Measurements from ENCODE around the gene APOBEC2.
"Not testable (repeated sequence)": the region's sequence is repeated elsewhere in the genome, so short reads cannot be mapped to it uniquely, and the experiment has no call there.

APOBEC2 gene

DNA sequence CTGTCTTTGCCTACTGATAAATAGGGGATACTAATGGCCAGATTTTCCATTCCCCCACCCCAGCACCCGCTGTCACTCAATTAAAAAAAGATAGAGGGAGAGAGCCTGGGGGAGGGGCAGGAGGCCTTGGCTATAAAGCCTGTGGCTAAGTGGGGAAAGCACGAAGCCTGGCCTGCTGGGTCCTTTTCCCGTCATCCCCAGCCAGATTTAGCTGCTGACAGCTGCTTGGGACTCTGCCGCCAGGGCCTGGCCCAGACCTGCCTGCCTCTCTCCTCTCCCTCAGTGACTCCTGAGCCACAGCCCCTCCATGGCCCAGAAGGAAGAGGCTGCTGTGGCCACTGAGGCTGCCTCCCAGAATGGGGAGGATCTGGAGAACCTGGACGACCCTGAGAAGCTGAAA, at the start of gene APOBEC2:
APOBEC2 (plus strand) TSS at position 162 of the 400 bp plus-strand sequence; CDS start at position 308, 146 bp downstream.
- no peak for ATAC-seq
- TF ChIP-seq, protein P1, sequence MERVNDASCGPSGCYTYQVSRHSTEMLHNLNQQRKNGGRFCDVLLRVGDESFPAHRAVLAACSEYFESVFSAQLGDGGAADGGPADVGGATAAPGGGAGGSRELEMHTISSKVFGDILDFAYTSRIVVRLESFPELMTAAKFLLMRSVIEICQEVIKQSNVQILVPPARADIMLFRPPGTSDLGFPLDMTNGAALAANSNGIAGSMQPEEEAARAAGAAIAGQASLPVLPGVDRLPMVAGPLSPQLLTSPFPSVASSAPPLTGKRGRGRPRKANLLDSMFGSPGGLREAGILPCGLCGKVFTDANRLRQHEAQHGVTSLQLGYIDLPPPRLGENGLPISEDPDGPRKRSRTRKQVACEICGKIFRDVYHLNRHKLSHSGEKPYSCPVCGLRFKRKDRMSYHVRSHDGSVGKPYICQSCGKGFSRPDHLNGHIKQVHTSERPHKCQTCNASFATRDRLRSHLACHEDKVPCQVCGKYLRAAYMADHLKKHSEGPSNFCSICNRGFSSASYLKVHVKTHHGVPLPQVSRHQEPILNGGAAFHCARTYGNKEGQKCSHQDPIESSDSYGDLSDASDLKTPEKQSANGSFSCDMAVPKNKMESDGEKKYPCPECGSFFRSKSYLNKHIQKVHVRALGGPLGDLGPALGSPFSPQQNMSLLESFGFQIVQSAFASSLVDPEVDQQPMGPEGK (CRISPR knock-in tag; IDR thresholded peaks at IDR 0.05; ENCODE audit: borderline replicate concordance): no peak
- no peak for TF ChIP-seq TCF4 (CRISPR knock-in tag; IDR thresholded peaks at IDR 0.05; ENCODE audit: borderline replicate concordance)
- no peak for TF ChIP-seq RARB (CRISPR knock-in tag; IDR thresholded peaks at IDR 0.05)
- TF ChIP-seq OSR1 (CRISPR knock-in tag; IDR thresholded peaks at IDR 0.05): no peak
- no peak for TF ChIP-seq ESRRG (CRISPR knock-in tag; IDR thresholded peaks at IDR 0.05)
- no peak for TF ChIP-seq CSDC2 (CRISPR knock-in tag; IDR thresholded peaks at IDR 0.05)
- no peak for TF ChIP-seq PPARA (CRISPR knock-in tag; IDR thresholded peaks at IDR 0.05; ENCODE audit: borderline replicate concordance)
- TF ChIP-seq, protein P2, sequence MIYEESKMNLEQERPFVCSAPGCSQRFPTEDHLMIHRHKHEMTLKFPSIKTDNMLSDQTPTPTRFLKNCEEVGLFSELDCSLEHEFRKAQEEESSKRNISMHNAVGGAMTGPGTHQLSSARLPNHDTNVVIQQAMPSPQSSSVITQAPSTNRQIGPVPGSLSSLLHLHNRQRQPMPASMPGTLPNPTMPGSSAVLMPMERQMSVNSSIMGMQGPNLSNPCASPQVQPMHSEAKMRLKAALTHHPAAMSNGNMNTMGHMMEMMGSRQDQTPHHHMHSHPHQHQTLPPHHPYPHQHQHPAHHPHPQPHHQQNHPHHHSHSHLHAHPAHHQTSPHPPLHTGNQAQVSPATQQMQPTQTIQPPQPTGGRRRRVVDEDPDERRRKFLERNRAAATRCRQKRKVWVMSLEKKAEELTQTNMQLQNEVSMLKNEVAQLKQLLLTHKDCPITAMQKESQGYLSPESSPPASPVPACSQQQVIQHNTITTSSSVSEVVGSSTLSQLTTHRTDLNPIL (CRISPR knock-in tag; IDR thresholded peaks at IDR 0.05; ENCODE audit: low read depth): no peak

DNA sequence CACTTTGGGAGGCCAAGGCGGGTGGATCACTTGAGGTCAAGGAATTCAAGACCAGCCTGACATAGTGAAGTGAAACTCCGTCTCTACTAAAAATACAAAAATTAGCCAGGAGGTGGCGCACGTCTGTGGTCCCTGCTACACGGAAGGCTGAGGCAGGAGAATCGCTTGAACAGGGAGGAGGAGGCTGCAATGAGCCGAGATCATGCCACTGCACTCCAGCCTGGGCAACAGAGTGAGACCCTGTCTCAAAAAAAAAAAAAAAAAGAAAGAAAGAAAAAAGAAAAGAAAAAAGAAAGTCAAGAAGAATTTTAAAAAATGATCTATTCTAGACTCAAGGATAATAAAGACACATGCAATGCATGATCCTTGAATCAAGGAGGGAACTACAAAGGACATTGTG, 46.8 kb upstream of the APOBEC2 start:
- ATAC-seq: peak; percentile 98

DNA sequence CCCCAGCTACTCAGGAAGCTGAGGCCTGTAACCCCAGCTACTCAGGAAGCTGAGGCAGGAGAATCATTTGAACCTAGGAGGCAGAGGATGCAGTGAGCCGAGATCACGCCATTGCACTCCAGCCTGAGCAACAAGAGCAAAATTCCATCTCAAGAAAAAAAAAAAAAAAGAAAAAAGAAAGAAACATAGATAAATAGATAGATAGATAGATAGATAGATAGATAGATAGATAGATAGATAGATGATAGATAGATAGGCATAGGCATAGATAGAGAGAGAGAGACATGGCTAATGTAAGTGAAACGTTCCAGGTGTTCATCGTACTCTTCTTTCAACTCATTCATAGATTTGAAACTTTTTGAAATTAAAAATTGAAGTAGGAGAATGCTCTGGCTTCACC, 46.0 kb upstream of the APOBEC2 start:
- ATAC-seq: not testable (repeated sequence)

DNA sequence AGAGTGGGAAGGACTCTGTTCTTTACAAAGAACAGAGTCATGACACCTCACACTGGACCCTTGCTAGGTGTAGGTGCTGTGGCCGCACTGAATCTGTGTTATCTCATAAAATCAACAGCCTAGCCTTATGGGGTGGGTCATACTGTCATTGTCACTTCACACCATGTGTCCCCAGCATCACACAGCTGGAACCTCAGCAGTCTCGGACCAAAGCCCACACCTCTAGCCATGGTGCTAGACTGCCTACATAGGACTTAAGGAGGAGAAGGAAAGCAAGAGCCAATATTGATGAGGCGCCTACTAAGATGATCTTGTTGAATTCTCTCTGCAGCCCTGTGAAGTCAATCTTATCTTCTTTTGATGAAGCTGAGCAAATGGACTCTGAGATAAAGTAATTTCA, 45.0 kb upstream of the APOBEC2 start:
- no peak for TF ChIP-seq CSDC2 (CRISPR knock-in tag; IDR thresholded peaks at IDR 0.05)
- no peak for TF ChIP-seq ZNF70 (CRISPR knock-in tag; IDR thresholded peaks at IDR 0.05)
- TF ChIP-seq, protein P1 (CRISPR knock-in tag; IDR thresholded peaks at IDR 0.05; ENCODE audit: borderline replicate concordance): no peak
- TF ChIP-seq TCF4 (CRISPR knock-in tag; IDR thresholded peaks at IDR 0.05; ENCODE audit: borderline replicate concordance): no peak
- no peak for TF ChIP-seq SNAI2 (CRISPR knock-in tag; IDR thresholded peaks at IDR 0.05)
- TF ChIP-seq ZNF565 (CRISPR knock-in tag; conservative IDR thresholded peaks at IDR 0.05; ENCODE audit: low read depth): no peak
- TF ChIP-seq, protein P3, sequence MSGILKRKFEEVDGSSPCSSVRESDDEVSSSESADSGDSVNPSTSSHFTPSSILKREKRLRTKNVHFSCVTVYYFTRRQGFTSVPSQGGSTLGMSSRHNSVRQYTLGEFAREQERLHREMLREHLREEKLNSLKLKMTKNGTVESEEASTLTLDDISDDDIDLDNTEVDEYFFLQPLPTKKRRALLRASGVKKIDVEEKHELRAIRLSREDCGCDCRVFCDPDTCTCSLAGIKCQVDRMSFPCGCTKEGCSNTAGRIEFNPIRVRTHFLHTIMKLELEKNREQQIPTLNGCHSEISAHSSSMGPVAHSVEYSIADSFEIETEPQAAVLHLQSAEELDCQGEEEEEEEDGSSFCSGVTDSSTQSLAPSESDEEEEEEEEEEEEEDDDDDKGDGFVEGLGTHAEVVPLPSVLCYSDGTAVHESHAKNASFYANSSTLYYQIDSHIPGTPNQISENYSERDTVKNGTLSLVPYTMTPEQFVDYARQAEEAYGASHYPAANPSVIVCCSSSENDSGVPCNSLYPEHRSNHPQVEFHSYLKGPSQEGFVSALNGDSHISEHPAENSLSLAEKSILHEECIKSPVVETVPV (CRISPR knock-in tag; IDR thresholded peaks at IDR 0.05): no peak
- no peak for TF ChIP-seq GLIS3 (CRISPR knock-in tag; IDR thresholded peaks at IDR 0.05)
- TF ChIP-seq, protein P4, sequence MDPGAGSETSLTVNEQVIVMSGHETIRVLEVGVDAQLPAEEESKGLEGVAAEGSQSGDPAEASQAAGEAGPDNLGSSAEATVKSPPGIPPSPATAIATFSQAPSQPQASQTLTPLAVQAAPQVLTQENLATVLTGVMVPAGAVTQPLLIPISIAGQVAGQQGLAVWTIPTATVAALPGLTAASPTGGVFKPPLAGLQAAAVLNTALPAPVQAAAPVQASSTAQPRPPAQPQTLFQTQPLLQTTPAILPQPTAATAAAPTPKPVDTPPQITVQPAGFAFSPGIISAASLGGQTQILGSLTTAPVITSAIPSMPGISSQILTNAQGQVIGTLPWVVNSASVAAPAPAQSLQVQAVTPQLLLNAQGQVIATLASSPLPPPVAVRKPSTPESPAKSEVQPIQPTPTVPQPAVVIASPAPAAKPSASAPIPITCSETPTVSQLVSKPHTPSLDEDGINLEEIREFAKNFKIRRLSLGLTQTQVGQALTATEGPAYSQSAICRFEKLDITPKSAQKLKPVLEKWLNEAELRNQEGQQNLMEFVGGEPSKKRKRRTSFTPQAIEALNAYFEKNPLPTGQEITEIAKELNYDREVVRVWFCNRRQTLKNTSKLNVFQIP (CRISPR knock-in tag; IDR thresholded peaks at IDR 0.05; ENCODE audit: borderline replicate concordance, low read depth): no peak
- TF ChIP-seq BACH2 (CRISPR knock-in tag; IDR thresholded peaks at IDR 0.05; ENCODE audit: borderline replicate concordance): no peak
- no peak for TF ChIP-seq ZFP30 (CRISPR knock-in tag; IDR thresholded peaks at IDR 0.05)
- TF ChIP-seq ARNTL (CRISPR knock-in tag; IDR thresholded peaks at IDR 0.05; ENCODE audit: borderline replicate concordance, low read depth): no peak
- TF ChIP-seq ZC3H10 (CRISPR knock-in tag; IDR thresholded peaks at IDR 0.05): no peak
- no peak for TF ChIP-seq ZNF8 (CRISPR knock-in tag; IDR thresholded peaks at IDR 0.05)
- TF ChIP-seq PPARA (CRISPR knock-in tag; IDR thresholded peaks at IDR 0.05; ENCODE audit: borderline replicate concordance): no peak
- no peak for TF ChIP-seq TOX (CRISPR knock-in tag; IDR thresholded peaks at IDR 0.05; ENCODE audit: borderline replicate concordance)
- no peak for TF ChIP-seq ESRRG (CRISPR knock-in tag; IDR thresholded peaks at IDR 0.05)
- TF ChIP-seq, protein P5, sequence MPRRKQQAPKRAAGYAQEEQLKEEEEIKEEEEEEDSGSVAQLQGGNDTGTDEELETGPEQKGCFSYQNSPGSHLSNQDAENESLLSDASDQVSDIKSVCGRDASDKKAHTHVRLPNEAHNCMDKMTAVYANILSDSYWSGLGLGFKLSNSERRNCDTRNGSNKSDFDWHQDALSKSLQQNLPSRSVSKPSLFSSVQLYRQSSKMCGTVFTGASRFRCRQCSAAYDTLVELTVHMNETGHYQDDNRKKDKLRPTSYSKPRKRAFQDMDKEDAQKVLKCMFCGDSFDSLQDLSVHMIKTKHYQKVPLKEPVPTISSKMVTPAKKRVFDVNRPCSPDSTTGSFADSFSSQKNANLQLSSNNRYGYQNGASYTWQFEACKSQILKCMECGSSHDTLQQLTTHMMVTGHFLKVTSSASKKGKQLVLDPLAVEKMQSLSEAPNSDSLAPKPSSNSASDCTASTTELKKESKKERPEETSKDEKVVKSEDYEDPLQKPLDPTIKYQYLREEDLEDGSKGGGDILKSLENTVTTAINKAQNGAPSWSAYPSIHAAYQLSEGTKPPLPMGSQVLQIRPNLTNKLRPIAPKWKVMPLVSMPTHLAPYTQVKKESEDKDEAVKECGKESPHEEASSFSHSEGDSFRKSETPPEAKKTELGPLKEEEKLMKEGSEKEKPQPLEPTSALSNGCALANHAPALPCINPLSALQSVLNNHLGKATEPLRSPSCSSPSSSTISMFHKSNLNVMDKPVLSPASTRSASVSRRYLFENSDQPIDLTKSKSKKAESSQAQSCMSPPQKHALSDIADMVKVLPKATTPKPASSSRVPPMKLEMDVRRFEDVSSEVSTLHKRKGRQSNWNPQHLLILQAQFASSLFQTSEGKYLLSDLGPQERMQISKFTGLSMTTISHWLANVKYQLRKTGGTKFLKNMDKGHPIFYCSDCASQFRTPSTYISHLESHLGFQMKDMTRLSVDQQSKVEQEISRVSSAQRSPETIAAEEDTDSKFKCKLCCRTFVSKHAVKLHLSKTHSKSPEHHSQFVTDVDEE (CRISPR knock-in tag; IDR thresholded peaks at IDR 0.05): no peak
- TF ChIP-seq, protein P2 (CRISPR knock-in tag; IDR thresholded peaks at IDR 0.05; ENCODE audit: low read depth): no peak
- TF ChIP-seq ZFP3 (CRISPR knock-in tag; IDR thresholded peaks at IDR 0.05): no peak
- no peak for ATAC-seq
